Neural cell (in vitro differentiated cells): ENCODE measurements around the gene CASP12. TPM values are rescaled to one million over a fixed set of nuclear protein-coding genes. Genes with fewer than 3 reads are reported as not detected.

Source experiments
- polyA plus RNA-seq: library from polyadenylated mRNA; depleted of rRNA; stranded (reverse); fragments of >200 nt; gene quantifications from 2 replicates; pipeline ENCODE4 v1.2.3, GENCODE V29; 2014
- small RNA-seq, 3 experiments: library from RNA; depleted of rRNA; stranded (forward); fragments of <200 nt; gene quantifications; one replicate each; pipeline ENCODE3, GENCODE V24; 2012

Gene CASP12
- polyA plus RNA-seq, 1 donor from 2014 or later, result not detected

Small RNAs within 50 kb of the gene (small RNA-seq; reads per million reads assigned to genes)
- 0 reads per million in 3 experiments for gene AP002004.1

Other genes starting within 250 kb of the CASP12 start
- not detected in 2 replicates for gene CASP4, start 70.1 kb upstream of the CASP12 start, polyA plus RNA-seq
- not detected in 2 replicates for gene CASP5, start 124.7 kb upstream of the CASP12 start, polyA plus RNA-seq
- gene CASP1, start 136.7 kb upstream of the CASP12 start, polyA plus RNA-seq, result not detected in 2 replicates
- not detected in 2 replicates for gene CARD16, start 146.9 kb upstream of the CASP12 start, polyA plus RNA-seq
- gene CARD18, start 241.3 kb upstream of the CASP12 start, polyA plus RNA-seq, result not detected in 2 replicates